Activated naive CD4-positive, alpha-beta T cell treated with anti-CD3 and anti-CD28 coated beads, Interleukin-2, amount 10 ng/mL, durations not matched to agents 7 days and 5 days (primary cell): ENCODE data around the gene MAOA.

ENCODE experiments used
- CTCF ChIA-PET: fragments of 350-600 bp; sonication (Branson Sonifier 250); formaldehyde crosslinking; loops from one replicate; lab custom pipeline; 2021; ENCODE audit warnings: antibody characterized with exemption; lab: Charles Lee
- DNase-seq: peaks from one replicate; pipeline ENCODE4 v3.0.0-alpha.2; 2020
- H3K27ac Mint-ChIP-seq: one replicate; pipeline ENCODE4 v1.8.0; 2021; ENCODE audit warnings: mild to moderate bottlenecking, moderate library complexity, mixed read lengths
- H3K27me3 Mint-ChIP-seq: one replicate; pipeline ENCODE4 v1.8.0; 2021; ENCODE audit warnings: mild to moderate bottlenecking, mixed read lengths
- H3K36me3 Mint-ChIP-seq: one replicate; pipeline ENCODE4 v1.8.0; 2021; ENCODE audit warnings: mixed read lengths
- H3K4me1 Mint-ChIP-seq: one replicate; pipeline ENCODE4 v1.8.0; 2021; ENCODE audit warnings: mixed read lengths
- H3K4me3 Mint-ChIP-seq: one replicate; pipeline ENCODE4 v1.8.0; 2021; ENCODE audit warnings: mild to moderate bottlenecking, moderate library complexity, mixed read lengths
- H3K9me3 Mint-ChIP-seq: one replicate; pipeline ENCODE4 v1.8.0; 2021; ENCODE audit warnings: mixed read lengths

MAOA gene

GRCh38 chrX:43679058-43679457 lies 23.0 kb downstream of the MAOA start:
- Mint-ChIP-seq H3K36me3 (no peaks in the 10 kb centered on the region), H3K9me3 (no peaks in the 10 kb centered on the region), H3K4me3 (no peak overlapping the region), H3K27me3 (no peaks in the 10 kb centered on the region), H3K4me1 (no peaks in the 10 kb centered on the region), H3K27ac (no peak overlapping the region)
- no peak for DNase-seq
- CTCF ChIA-PET, result no interaction called here

GRCh38 chrX:43679778-43680177 lies 23.7 kb downstream of the MAOA start:
- Mint-ChIP-seq H3K36me3 (no peaks in the 10 kb centered on the region), H3K4me1 (no peaks in the 10 kb centered on the region), H3K27me3 (no peaks in the 10 kb centered on the region), H3K9me3 (no peaks in the 10 kb centered on the region), H3K4me3 (no peak overlapping the region), H3K27ac (no peak overlapping the region)
- DNase-seq, result no peak
- CTCF ChIA-PET, result no interaction called here

- CTCF ChIA-PET, result no interaction called here
- no peaks in the 10 kb centered on the region for H3K36me3 Mint-ChIP-seq
- no peaks in the 10 kb centered on the region for H3K9me3 Mint-ChIP-seq
- H3K27me3 Mint-ChIP-seq, result no peaks in the 10 kb centered on the region
- no peak for DNase-seq
- H3K4me3 Mint-ChIP-seq, result no peak overlapping the region
- no peaks in the 10 kb centered on the region for H3K4me1 Mint-ChIP-seq
- no peak overlapping the region for H3K27ac Mint-ChIP-seq
Observed at GRCh38 chrX:43682726-43683125, 26.6 kb downstream of the MAOA start.

GRCh38 chrX:43685221-43685620 lies 29.1 kb downstream of the MAOA start:
- no peaks in the 10 kb centered on the region for H3K27me3 Mint-ChIP-seq
- CTCF ChIA-PET, result no interaction called here
- no peaks in the 10 kb centered on the region for H3K9me3 Mint-ChIP-seq
- no peak overlapping the region for H3K4me3 Mint-ChIP-seq
- no peaks in the 10 kb centered on the region for H3K36me3 Mint-ChIP-seq
- no peak overlapping the region for H3K27ac Mint-ChIP-seq
- H3K4me1 Mint-ChIP-seq, result no peaks in the 10 kb centered on the region
- no peak for DNase-seq

- Mint-ChIP-seq H3K27ac (no peak overlapping the region), H3K4me1 (no peaks in the 10 kb centered on the region), H3K4me3 (no peak overlapping the region), H3K36me3 (no peaks in the 10 kb centered on the region), H3K27me3 (no peaks in the 10 kb centered on the region), H3K9me3 (no peaks in the 10 kb centered on the region)
- no peak for DNase-seq
- CTCF ChIA-PET, result interaction anchor here (0.6 kb wide), 1 partner anchor 354 kb away, joined by 3 read pairs; no protein-coding TSS in a partner anchor
Observed at GRCh38 chrX:43688586-43688985, 32.5 kb downstream of the MAOA start.

- CTCF ChIA-PET, result no interaction called here
- H3K27ac Mint-ChIP-seq, result no peak overlapping the region
- no peak for DNase-seq
- H3K9me3 Mint-ChIP-seq, result no peaks in the 10 kb centered on the region
- no peaks in the 10 kb centered on the region for H3K27me3 Mint-ChIP-seq
- no peaks in the 10 kb centered on the region for H3K4me1 Mint-ChIP-seq
- no peak overlapping the region for H3K4me3 Mint-ChIP-seq
- no peaks in the 10 kb centered on the region for H3K36me3 Mint-ChIP-seq
Observed at GRCh38 chrX:43693602-43694406, 37.7 kb downstream of the MAOA start.

GRCh38 chrX:43699475-43699874 lies 43.4 kb downstream of the MAOA start:
- Mint-ChIP-seq H3K9me3 (no peaks in the 10 kb centered on the region), H3K4me3 (no peak overlapping the region), H3K4me1 (no peaks in the 10 kb centered on the region), H3K36me3 (no peaks in the 10 kb centered on the region), H3K27ac (no peak overlapping the region), H3K27me3 (no peaks in the 10 kb centered on the region)
- CTCF ChIA-PET, result no interaction called here
- no peak for DNase-seq

- Mint-ChIP-seq H3K27ac (no peak overlapping the region), H3K36me3 (no peaks in the 10 kb centered on the region), H3K9me3 (no peaks in the 10 kb centered on the region), H3K27me3 (no peaks in the 10 kb centered on the region), H3K4me1 (no peaks in the 10 kb centered on the region), H3K4me3 (no peak overlapping the region)
- DNase-seq, result no peak
- CTCF ChIA-PET, result no interaction called here
Observed at GRCh38 chrX:43702079-43702524, 46.0 kb downstream of the MAOA start.

- no peak overlapping the region for H3K27ac Mint-ChIP-seq
- H3K27me3 Mint-ChIP-seq, result no peaks in the 10 kb centered on the region
- H3K4me3 Mint-ChIP-seq, result no peak overlapping the region
- no peaks in the 10 kb centered on the region for H3K36me3 Mint-ChIP-seq
- no peaks in the 10 kb centered on the region for H3K4me1 Mint-ChIP-seq
- CTCF ChIA-PET, result no interaction called here
- H3K9me3 Mint-ChIP-seq, result no peaks in the 10 kb centered on the region
- DNase-seq, result no peak
Observed at GRCh38 chrX:43702660-43703059, 46.6 kb downstream of the MAOA start.

GRCh38 chrX:43703211-43703791 lies 47.2 kb downstream of the MAOA start:
- no peaks in the 10 kb centered on the region for H3K9me3 Mint-ChIP-seq
- no peaks in the 10 kb centered on the region for H3K27me3 Mint-ChIP-seq
- CTCF ChIA-PET, result no interaction called here
- no peak for DNase-seq
- H3K27ac Mint-ChIP-seq, result no peak overlapping the region
- no peak overlapping the region for H3K4me3 Mint-ChIP-seq
- H3K4me1 Mint-ChIP-seq, result no peaks in the 10 kb centered on the region
- H3K36me3 Mint-ChIP-seq, result no peaks in the 10 kb centered on the region

- CTCF ChIA-PET, result no interaction called here
- Mint-ChIP-seq H3K4me1 (no peaks in the 10 kb centered on the region), H3K36me3 (no peaks in the 10 kb centered on the region), H3K9me3 (no peaks in the 10 kb centered on the region), H3K4me3 (no peak overlapping the region), H3K27ac (no peak overlapping the region), H3K27me3 (no peaks in the 10 kb centered on the region)
- DNase-seq, result no peak
Observed at GRCh38 chrX:43706786-43707370, 50.8 kb downstream of the MAOA start.

- no peak for DNase-seq
- Mint-ChIP-seq H3K9me3 (no peaks in the 10 kb centered on the region), H3K4me1 (no peaks in the 10 kb centered on the region), H3K4me3 (no peak overlapping the region), H3K36me3 (no peaks in the 10 kb centered on the region), H3K27ac (no peak overlapping the region), H3K27me3 (no peaks in the 10 kb centered on the region)
- CTCF ChIA-PET, result no interaction called here
Observed at GRCh38 chrX:43707812-43708548, 51.9 kb downstream of the MAOA start.

- Mint-ChIP-seq H3K27me3 (no peaks in the 10 kb centered on the region), H3K4me1 (no peaks in the 10 kb centered on the region), H3K27ac (no peak overlapping the region), H3K36me3 (no peaks in the 10 kb centered on the region), H3K9me3 (no peaks in the 10 kb centered on the region), H3K4me3 (no peak overlapping the region)
- DNase-seq, result no peak
- CTCF ChIA-PET, result no interaction called here
Observed at GRCh38 chrX:43716144-43716543, 60.0 kb downstream of the MAOA start.

GRCh38 chrX:43716696-43717095 lies 60.6 kb downstream of the MAOA start:
- Mint-ChIP-seq H3K9me3 (no peaks in the 10 kb centered on the region), H3K4me1 (no peaks in the 10 kb centered on the region), H3K27me3 (no peaks in the 10 kb centered on the region), H3K27ac (no peak overlapping the region), H3K4me3 (no peak overlapping the region), H3K36me3 (no peaks in the 10 kb centered on the region)
- no peak for DNase-seq
- CTCF ChIA-PET, result no interaction called here
